Panc1 (cell line): ENCODE data around the gene CDH13. TPM values are rescaled to one million over a fixed set of nuclear protein-coding genes. Genes with fewer than 3 reads are reported as not detected.

Source experiments
- ATAC-seq: fragments of 200-7000 bp; cut with Tn5 transposase; 2 replicates; pipeline ENCODE4 v1.9.1; 2020; ENCODE audit warnings: mild to moderate bottlenecking, moderate library complexity
- BruUV-seq: library from RNA; stranded (reverse); fragments of 400-500 nt; replicated peaks from 2 replicates; lab custom pipeline; 2021; lab: Mats Ljungman, UMichigan
- CTCF ChIA-PET: fragments of 300-600 bp; sonication (Branson Sonifier 250); formaldehyde crosslinking; loops from one replicate; lab custom pipeline; 2022; ENCODE audit warnings: antibody characterized with exemption; lab: Charles Lee
- POLR2A ChIA-PET: fragments of 300-600 bp; sonication (Branson Sonifier 250); formaldehyde crosslinking; loops from one replicate; lab custom pipeline; 2022; ENCODE audit warnings: antibody characterized with exemption; lab: Charles Lee
- DNase-seq: peaks from one replicate; pipeline ENCODE4 v3.0.0-alpha.2; 2010; ENCODE audit warnings: low read depth, low spot score
- H3K27ac ChIP-seq: 2 replicates; pipeline ENCODE4 v1.5.1; 2011; ENCODE audit warnings: mild to moderate bottlenecking, low read length, inconsistent platforms
- H3K27me3 ChIP-seq: fragments of 200-500 bp; sonication (Bioruptor generic); 2 replicates; pipeline ENCODE4 v1.6.0; 2014; ENCODE audit warnings: low read length, inconsistent platforms; ENCODE audit not compliant: control insufficient read depth, insufficient read depth
- H3K36me3 ChIP-seq: fragments of 200-500 bp; sonication (Bioruptor generic); 2 replicates; pipeline ENCODE4 v1.5.1; 2014; ENCODE audit warnings: inconsistent platforms, mild to moderate bottlenecking, low read length, moderate library complexity; ENCODE audit not compliant: control insufficient read depth, insufficient read depth
- H3K4me1 ChIP-seq: 2 replicates; pipeline ENCODE4 v1.5.1; 2011; ENCODE audit warnings: inconsistent platforms, mild to moderate bottlenecking, low read length, moderate library complexity; ENCODE audit not compliant: control insufficient read depth, insufficient read depth
- H3K4me3 ChIP-seq, 2 experiments: 2 replicates each; pipeline ENCODE4 v1.5.1; 2011 to 2012; ENCODE audit warnings: low read depth in 2 of 2, low read length in 2 of 2, mild to moderate bottlenecking in 2 of 2, inconsistent platforms in 1 of 2, moderate library complexity in 1 of 2
- H3K9me3 ChIP-seq: fragments of 200-500 bp; sonication (Bioruptor generic); 2 replicates; pipeline ENCODE4 v1.5.1; 2014; ENCODE audit warnings: low read depth, mild to moderate bottlenecking, inconsistent platforms, low read length, moderate library complexity; ENCODE audit not compliant: control insufficient read depth, insufficient read depth
- POLR2AphosphoS5 ChIP-seq: IDR thresholded peaks from 2 replicates; pipeline ENCODE4 v1.6.1; 2012; ENCODE audit warnings: mild to moderate bottlenecking, low read depth, low read length, moderate library complexity
- REST ChIP-seq, 2 experiments: IDR thresholded peaks; 2 replicates each; pipeline ENCODE4 v1.6.1; 2011 to 2012; ENCODE audit warnings: low read depth in 2 of 2, control low read depth in 1 of 2, low read length in 1 of 2, mild to moderate bottlenecking in 1 of 2, moderate library complexity in 1 of 2; ENCODE audit not compliant: insufficient read depth in 1 of 2
- SIN3A ChIP-seq: IDR thresholded peaks from 2 replicates; pipeline ENCODE4 v1.6.1; 2012; ENCODE audit warnings: low read depth, mild to moderate bottlenecking, low read length, moderate library complexity, borderline replicate concordance; ENCODE audit not compliant: insufficient read depth
- TCF7L2 ChIP-seq: IDR thresholded peaks from 2 replicates; pipeline ENCODE4 v1.6.1; 2011; ENCODE audit warnings: mild to moderate bottlenecking, low read depth, low read length, inconsistent platforms
- in situ Hi-C: cut with HindIII; loops from 2 replicates; pipeline ENCODE4 v1.10.0; 2016; ENCODE audit warnings: low sequenced_read_pairs, low pct_unique_long_range_greater_than_20kb
- intact Hi-C: fragments of 100-400 bp; cut with micrococcal nuclease; formaldehyde crosslinking; loops from one replicate; pipeline ENCODE4 v1.10.0; 2022; ENCODE audit not compliant: unreplicated experiment
- total RNA-seq: library from RNA; stranded (reverse); gene quantifications from one replicate; pipeline ENCODE4 v1.2.1, GENCODE V29; 2021; ENCODE audit not compliant: unreplicated experiment
- TF ChIP-seq, protein P1 (sequence below): fragments of 450-650 bp; IDR thresholded peaks from 2 replicates; pipeline ENCODE4 v1.5.1; 2017; ENCODE audit warnings: mild to moderate bottlenecking

The CDH13 gene
- total RNA-seq, 1 experiment from 2014 or later, result not detected

- Histone ChIP-seq H3K27me3 (no peaks in the 10 kb centered on the region; the same call in 1 of the 2 replicates), H3K4me1 (no peaks in the 10 kb centered on the region), H3K9me3 (no peaks in the 10 kb centered on the region), H3K36me3 (no peaks in the 10 kb centered on the region), H3K27ac (no peak overlapping the region), H3K4me3 (no peak overlapping the region)
- DNase-seq (no peak), ATAC-seq (no peak)
- in situ Hi-C loops (no loop called here), intact Hi-C loops (no loop called here)
- ChIA-PET POLR2A (interaction anchor here (0.6 kb wide), 1 partner anchor 119 kb away, joined by 3 read pairs; no protein-coding TSS in a partner anchor), CTCF (no interaction called here)
- no TSS peak for BruUV-seq
- TF ChIP-seq REST (IDR thresholded peaks at IDR 0.05; ENCODE audit: insufficient read depth in 1 of 2, low read depth in 2 of 2, low read length in 1 of 2) (no peak), TCF7L2 (no peak)
These were observed 1073.0 kb downstream of the CDH13 start for GRCh38 chr16:83699817-83700216.

GRCh38 chr16:83700918-83701317, 1074.1 kb downstream of the CDH13 start:
- H3K9me3 ChIP-seq, result no peaks in the 10 kb centered on the region
- ChIA-PET POLR2A (no interaction called here), CTCF (no interaction called here)
- H3K4me1 ChIP-seq, result no peaks in the 10 kb centered on the region
- ATAC-seq (no peak), DNase-seq (no peak)
- H3K4me3 ChIP-seq, result no peak overlapping the region
- no peak for TF ChIP-seq TCF7L2
- no peak for TF ChIP-seq REST (IDR thresholded peaks at IDR 0.05; ENCODE audit: insufficient read depth in 1 of 2, low read depth in 2 of 2, low read length in 1 of 2)
- TF ChIP-seq, protein P1, sequence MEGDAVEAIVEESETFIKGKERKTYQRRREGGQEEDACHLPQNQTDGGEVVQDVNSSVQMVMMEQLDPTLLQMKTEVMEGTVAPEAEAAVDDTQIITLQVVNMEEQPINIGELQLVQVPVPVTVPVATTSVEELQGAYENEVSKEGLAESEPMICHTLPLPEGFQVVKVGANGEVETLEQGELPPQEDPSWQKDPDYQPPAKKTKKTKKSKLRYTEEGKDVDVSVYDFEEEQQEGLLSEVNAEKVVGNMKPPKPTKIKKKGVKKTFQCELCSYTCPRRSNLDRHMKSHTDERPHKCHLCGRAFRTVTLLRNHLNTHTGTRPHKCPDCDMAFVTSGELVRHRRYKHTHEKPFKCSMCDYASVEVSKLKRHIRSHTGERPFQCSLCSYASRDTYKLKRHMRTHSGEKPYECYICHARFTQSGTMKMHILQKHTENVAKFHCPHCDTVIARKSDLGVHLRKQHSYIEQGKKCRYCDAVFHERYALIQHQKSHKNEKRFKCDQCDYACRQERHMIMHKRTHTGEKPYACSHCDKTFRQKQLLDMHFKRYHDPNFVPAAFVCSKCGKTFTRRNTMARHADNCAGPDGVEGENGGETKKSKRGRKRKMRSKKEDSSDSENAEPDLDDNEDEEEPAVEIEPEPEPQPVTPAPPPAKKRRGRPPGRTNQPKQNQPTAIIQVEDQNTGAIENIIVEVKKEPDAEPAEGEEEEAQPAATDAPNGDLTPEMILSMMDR, result no peak
- no peak for TF ChIP-seq SIN3A
- TF ChIP-seq POLR2AphosphoS5, result no peak
- H3K27ac ChIP-seq, result no peak overlapping the region
- H3K27me3 ChIP-seq, result no peaks in the 10 kb centered on the region; the same call in 1 of the 2 replicates
- no TSS peak for BruUV-seq
- in situ Hi-C loops (no loop called here), intact Hi-C loops (no loop called here)
- no peaks in the 10 kb centered on the region for H3K36me3 ChIP-seq
